MM.1S (cell line): ENCODE results near the gene ZNF627.

ENCODE experiments used
- EZH2 ChIP-seq: fragments of 300-600 bp; sonication (generic); optimal IDR thresholded peaks from 2 replicates; pipeline ENCODE3; 2017; ENCODE audit warnings: low read depth, mild to moderate bottlenecking, antibody characterized with exemption, low read length, mixed read lengths
- EZH2phosphoT487 ChIP-seq: fragments of 300-600 bp; sonication (generic); IDR thresholded peaks from 2 replicates; pipeline ENCODE4 v1.6.1; 2018; ENCODE audit warnings: antibody characterized with exemption, low read length
- TF ChIP-seq, protein P1 (sequence below): fragments of 300-600 bp; sonication (generic); IDR thresholded peaks from 2 replicates; pipeline ENCODE4 v1.5.1; 2016; ENCODE audit warnings: antibody characterized with exemption, low read length, mixed read lengths

GRCh38 chr19:11570039-11570462, 27.2 kb upstream of the ZNF627 start:
- TF ChIP-seq, protein P1, sequence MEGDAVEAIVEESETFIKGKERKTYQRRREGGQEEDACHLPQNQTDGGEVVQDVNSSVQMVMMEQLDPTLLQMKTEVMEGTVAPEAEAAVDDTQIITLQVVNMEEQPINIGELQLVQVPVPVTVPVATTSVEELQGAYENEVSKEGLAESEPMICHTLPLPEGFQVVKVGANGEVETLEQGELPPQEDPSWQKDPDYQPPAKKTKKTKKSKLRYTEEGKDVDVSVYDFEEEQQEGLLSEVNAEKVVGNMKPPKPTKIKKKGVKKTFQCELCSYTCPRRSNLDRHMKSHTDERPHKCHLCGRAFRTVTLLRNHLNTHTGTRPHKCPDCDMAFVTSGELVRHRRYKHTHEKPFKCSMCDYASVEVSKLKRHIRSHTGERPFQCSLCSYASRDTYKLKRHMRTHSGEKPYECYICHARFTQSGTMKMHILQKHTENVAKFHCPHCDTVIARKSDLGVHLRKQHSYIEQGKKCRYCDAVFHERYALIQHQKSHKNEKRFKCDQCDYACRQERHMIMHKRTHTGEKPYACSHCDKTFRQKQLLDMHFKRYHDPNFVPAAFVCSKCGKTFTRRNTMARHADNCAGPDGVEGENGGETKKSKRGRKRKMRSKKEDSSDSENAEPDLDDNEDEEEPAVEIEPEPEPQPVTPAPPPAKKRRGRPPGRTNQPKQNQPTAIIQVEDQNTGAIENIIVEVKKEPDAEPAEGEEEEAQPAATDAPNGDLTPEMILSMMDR, result no peak
- TF ChIP-seq EZH2 (no peak), EZH2phosphoT487 (no peak)
